ENCODE results near the gene RGL4.

Gene RGL4

DNA sequence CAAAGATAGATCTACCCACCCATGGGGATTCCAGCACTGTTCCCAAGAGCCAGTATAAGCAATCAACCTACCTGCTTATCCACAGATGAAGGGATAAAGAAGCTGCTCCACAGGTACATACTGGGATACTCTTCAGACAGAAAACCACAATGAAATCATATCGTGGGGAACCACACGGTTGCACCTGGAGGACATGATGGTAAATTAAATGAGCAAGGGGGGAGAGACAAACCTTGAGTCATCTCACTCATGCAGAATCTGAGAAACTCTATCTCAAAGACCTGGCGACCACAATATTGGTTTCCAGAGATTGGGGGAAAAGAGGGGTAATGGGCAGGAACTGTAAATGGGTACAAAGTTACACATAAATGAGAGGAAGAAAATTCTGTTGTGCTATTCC is 14.5 kb downstream of the RGL4 start:
- no peak overlapping the region for H3K27ac ChIP-seq
- no peaks in the 10 kb centered on the region for H3K4me1 ChIP-seq (ENCODE audit: control insufficient read depth in 1 of 2, insufficient read depth in 1 of 2, low read depth in 1 of 2, low read length in 1 of 2)
- H3K27me3 ChIP-seq, result no peaks in the 10 kb centered on the region
- peaks cover 85% of the 10 kb centered on the region for H3K36me3 ChIP-seq
- no peak for TF ChIP-seq CTCF (IDR thresholded peaks at IDR 0.05)
- no peaks in the 10 kb centered on the region for H3K9me3 ChIP-seq
- no peak overlapping the region for H3K4me3 ChIP-seq (ENCODE audit: low read depth in 1 of 2, low read length in 1 of 2)

- no peak overlapping the region for H3K27ac ChIP-seq
- H3K27me3 ChIP-seq, result no peaks in the 10 kb centered on the region
- no peak overlapping the region for H3K4me3 ChIP-seq (ENCODE audit: low read depth in 1 of 2, low read length in 1 of 2)
- peaks cover 97% of the 10 kb centered on the region for H3K36me3 ChIP-seq
- no peaks in the 10 kb centered on the region for H3K4me1 ChIP-seq (ENCODE audit: control insufficient read depth in 1 of 2, insufficient read depth in 1 of 2, low read depth in 1 of 2, low read length in 1 of 2)
- no peak for TF ChIP-seq CTCF (IDR thresholded peaks at IDR 0.05)
- no peaks in the 10 kb centered on the region for H3K9me3 ChIP-seq
Observed at GRCh38 chr22:23708270-23708669, 17.5 kb downstream of the RGL4 start.

- Histone ChIP-seq H3K36me3 (peaks cover 99% of the 10 kb centered on the region), H3K27me3 (no peaks in the 10 kb centered on the region), H3K4me3 (ENCODE audit: low read depth in 1 of 2, low read length in 1 of 2) (no peak overlapping the region), H3K27ac (peak overlapping the region; percentile 12), H3K4me1 (ENCODE audit: control insufficient read depth in 1 of 2, insufficient read depth in 1 of 2, low read depth in 1 of 2, low read length in 1 of 2) (no peaks in the 10 kb centered on the region), H3K9me3 (no peaks in the 10 kb centered on the region)
- TF ChIP-seq CTCF (IDR thresholded peaks at IDR 0.05), result no peak
Observed at GRCh38 chr22:23709107-23709506, 18.3 kb downstream of the RGL4 start.

DNA sequence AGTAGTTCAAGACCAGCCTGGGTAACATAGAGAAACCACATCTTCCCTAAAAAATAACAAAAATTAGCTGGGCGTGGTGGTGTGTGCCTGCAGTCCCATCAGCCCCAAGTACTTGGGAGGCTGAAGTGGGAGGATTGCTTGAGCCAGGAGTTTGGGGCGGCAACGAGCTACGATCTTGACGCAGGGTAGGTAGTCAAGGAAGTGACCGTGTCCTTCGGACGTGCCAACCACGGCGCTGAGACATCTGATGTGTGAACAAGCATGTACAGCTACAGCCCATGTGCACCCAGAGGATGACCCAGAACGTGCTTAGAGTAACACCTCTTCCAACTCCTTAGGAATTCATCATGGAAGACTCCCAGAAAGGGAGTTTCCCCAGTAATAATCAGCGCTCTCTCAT is 21.4 kb downstream of the RGL4 start:
- H3K4me1 ChIP-seq (ENCODE audit: control insufficient read depth in 1 of 2, insufficient read depth in 1 of 2, low read depth in 1 of 2, low read length in 1 of 2), result peaks cover 14 to 17% of the 10 kb centered on the region in 2 experiments
- no peak overlapping the region for H3K27ac ChIP-seq
- no peaks in the 10 kb centered on the region for H3K27me3 ChIP-seq
- H3K4me3 ChIP-seq (ENCODE audit: low read depth in 1 of 2, low read length in 1 of 2), result no peak overlapping the region
- no peak for TF ChIP-seq CTCF (IDR thresholded peaks at IDR 0.05)
- peaks cover 79% of the 10 kb centered on the region for H3K36me3 ChIP-seq
- H3K9me3 ChIP-seq, result no peaks in the 10 kb centered on the region

- H3K4me3 ChIP-seq (ENCODE audit: low read depth in 1 of 2, low read length in 1 of 2), result no peak overlapping the region
- H3K4me1 ChIP-seq (ENCODE audit: control insufficient read depth in 1 of 2, insufficient read depth in 1 of 2, low read depth in 1 of 2, low read length in 1 of 2), result peaks cover 18 to 21% of the 10 kb centered on the region in 2 experiments
- H3K27ac ChIP-seq, result no peak overlapping the region
- peaks cover 63% of the 10 kb centered on the region for H3K36me3 ChIP-seq
- no peak for TF ChIP-seq CTCF (IDR thresholded peaks at IDR 0.05)
- no peaks in the 10 kb centered on the region for H3K27me3 ChIP-seq
- no peaks in the 10 kb centered on the region for H3K9me3 ChIP-seq
Observed at GRCh38 chr22:23713696-23714595, 23.1 kb downstream of the RGL4 start.

Data from neutrophil (primary cell).